ENCODE data around the gene RELN.
"Not testable (repeated sequence)": the region's sequence is repeated elsewhere in the genome, so short reads cannot be mapped to it uniquely, and the experiment has no call there.

RELN gene

DNA sequence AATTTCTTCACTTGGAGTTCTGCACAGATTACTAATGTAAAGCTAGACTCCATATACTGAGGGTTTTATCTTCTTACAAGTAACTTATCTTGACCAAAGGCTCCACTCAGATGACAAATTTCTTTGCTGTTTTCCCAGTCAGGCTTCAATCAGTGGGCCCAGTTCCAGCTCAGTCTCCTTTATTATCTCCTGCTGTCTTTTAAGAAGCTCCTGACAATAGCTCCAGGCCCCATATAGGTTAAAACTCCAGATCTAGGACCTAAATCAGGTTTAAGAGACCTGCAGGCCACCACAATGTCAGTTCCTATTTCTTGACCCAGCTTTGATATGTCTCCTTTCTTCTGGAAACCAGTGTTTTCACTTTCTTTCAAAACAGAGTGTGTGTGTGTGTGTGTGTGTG lies 165.2 kb downstream of the RELN start:
- DNase-seq = no peak

DNA sequence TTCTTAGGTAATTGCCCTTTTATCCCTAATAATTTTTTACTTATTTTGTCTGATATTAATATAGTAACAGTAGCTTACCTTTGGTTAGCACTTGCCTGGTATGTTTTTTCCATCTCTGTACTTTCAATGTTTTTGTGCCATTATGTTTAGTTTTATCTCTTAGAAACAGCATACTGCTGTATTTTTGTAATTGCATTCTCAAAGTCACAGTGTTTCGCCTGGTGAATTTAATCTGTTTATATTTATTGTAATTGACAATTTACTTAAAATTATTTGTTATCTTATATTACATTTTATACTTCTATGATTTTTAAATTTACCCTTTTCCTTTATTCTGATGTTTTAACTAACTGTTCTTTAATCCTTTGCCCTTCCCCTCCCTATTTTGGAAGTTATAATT lies 166.4 kb downstream of the RELN start:
- no peak for DNase-seq

DNA sequence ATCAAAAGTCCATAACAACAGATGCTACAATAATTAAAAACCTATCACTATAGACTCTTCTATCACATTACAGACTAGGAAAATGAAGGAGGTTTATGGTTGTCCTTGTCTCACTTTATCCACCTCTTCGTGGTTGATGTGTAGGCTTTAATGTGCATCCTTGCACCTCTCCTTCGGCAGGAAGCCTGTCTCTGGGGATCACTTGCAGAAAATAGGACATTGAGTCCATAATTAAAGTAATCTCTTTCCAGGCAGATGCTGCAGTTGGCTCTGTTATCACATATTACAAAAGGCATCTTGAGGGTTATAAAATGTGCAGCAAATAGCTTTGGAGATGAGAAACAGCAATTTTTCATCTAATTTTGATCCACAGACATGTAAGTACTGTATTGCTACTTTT lies 168.4 kb downstream of the RELN start:
- no peak for DNase-seq

DNA sequence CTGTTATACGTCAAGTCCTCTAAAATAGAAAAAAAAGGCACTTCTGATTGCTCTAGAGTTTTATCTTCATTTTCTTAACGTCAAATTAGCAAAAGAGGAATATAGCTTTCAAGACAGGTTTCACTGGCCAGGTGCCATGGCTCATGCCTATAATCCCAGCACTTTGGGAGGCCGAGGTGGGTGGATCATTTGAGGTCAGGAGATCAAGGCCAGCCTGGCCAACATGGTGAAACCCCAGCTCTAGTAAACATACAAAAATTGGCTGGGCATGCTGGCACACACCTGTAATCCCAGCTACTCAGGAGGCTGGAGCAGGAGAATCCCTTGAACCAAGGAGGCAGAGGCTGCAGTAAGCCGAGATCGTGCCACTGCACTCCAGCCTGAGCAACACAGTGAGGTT lies 173.5 kb downstream of the RELN start:
- not testable (repeated sequence) for DNase-seq

DNA sequence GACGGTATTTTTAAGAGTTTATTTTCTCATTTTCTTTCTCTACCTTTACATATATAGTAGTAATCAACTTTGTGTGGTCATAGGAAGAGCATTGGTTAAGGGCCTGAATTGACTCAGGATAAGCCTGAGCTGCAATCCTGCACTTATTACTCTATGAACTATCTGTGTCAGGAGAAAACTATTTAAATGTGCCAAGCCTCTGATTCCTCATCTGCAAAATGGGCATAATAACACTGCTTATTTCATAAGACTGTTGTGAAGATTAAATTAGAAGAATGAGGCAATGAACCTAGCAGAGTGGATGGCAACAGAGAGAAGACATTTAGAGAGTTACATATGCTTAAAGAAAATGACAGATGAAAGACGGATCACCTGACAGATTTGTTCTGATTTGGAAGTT lies 175.5 kb downstream of the RELN start:
- no peak for DNase-seq

DNA sequence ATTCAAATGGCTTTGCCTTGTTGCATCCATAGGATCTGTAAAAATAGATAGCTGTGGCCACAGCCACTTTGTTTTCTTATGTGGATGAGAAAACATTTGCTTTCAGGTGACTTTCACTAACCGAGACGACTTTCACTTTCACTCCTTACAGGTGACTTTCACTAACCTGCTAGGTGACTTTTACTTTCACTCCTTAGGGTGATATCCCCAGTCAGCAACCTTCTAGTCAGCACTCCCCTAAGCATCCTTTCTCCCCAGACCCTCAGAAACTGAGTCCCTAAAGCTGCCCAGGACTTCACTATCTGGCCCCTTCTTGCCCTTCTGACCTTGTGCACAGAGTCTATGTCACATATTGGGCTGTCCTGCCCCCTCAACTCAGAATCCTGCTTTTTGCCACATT lies 177.5 kb downstream of the RELN start:
- DNase-seq = no peak

DNA sequence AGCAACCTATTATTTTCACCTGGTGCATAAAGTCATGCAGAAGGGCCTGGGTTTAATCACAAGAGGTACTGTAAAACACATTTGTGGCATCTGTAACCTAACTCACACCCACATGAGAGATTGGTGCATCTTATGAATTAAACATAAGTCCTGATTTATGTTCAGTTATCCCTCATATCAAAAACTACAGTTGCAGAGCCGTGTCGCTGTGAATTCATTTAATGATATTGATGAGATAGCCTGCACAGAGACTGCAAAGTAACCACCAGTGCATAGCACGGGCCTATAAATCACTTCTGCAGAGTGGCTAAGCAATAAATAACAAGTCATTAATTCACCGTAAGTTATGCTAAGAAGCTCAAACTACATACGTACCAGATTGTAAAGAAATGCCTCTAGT lies 178.2 kb downstream of the RELN start:
- no peak for DNase-seq

DNA sequence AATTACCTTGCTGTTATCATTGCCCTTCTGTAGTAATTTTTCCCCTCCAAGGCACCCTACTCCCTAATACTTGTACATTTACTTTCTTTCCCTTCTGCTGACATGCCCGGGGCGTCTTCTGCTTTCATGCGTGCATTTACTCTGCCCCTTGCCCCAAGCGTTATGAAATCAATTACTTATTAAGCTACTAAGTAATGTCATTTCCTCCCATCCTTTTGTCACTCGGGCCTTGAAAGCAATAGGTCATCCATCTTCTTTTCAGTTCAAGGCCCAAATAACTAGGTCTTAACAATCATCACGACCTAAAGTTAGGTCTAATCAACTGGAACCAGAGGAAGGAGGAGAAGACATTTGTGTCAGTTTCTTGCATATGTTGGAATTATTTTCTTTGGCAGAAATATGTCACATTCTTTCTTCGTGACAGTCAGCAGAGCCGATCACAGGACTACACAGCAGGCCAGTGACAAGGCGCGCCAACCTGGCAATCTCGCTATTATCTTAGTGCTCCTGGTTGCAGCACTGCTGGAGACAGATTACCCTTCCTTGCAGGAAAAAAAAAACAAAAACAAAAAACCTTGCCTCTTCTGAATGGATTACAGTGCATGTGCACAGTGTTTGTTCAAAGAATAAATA lies 179.2 kb downstream of the RELN start:
- DNase-seq = no peak

DNA sequence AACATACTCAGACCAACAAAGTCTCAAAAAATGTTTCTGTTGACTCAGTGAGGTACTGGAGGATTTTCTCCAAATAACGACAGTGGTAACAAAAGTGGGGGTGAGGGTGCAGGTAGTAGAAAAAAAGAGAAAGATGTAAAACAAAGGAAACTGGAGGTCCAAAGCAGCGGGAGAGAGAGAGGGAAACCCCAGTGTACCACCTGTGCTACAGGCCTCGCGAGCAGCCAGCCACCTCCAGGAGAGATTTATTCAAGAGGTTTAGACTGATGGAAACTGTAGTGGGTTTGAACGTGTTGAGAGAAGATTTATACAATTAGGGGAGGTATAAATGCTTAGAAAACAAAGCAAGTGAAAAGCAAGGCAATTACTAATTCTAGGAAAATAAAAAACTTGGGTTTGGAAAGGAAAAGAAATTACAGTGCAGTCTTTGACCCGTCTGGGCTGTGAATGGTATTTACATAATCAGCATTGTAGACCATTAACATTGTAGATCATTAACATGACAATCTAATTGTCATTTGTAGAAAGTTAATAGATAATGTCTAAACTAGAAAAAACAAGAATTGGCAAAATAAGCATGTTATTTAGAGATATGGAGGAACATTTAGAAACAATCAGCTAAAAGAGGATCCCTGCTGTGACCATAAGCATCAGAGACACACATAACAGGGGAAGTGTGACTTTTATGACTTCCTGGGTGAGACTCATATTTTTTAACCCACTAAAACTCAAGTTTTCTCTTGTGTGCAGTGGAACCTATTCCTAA lies 180.0 kb downstream of the RELN start:
- no peak for DNase-seq

DNA sequence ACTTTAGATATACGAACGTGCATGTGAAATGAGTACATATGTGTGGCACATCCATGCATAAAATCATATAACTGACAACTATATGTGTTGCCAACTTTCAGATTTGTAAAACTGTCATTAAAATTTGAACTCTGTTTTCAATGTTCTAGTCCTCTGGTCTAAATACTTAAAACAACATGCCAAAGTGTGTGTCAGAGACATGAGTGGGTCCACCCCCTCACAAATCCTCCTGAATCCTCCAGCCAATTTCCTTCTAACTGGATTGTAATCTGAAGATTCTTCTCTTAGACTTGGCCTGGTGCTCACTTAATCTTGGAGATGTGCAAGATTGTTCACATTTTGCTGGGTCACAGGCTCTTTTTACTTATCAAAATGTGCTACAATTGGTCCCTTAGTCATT lies 184.1 kb downstream of the RELN start:
- no peak for DNase-seq

DNA sequence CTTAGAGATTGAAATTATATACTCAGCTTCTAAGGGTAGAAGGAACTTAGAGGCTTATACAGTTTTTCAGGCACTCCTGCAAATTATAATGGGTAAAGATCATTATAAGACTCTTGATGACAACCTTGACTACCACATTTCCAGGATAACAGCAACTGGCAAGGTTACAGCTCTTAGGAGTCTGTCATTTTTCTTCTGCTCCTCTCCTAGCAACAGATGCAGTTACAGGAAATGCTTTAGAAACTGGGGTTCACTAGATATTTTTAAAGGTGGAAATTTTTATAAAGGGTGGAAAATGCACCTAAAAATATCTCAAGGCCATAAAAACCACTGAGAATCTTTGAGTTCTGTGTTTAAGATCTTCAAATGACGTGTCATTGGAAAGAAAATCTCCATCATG lies 185.8 kb downstream of the RELN start:
- no peak for DNase-seq

DNA sequence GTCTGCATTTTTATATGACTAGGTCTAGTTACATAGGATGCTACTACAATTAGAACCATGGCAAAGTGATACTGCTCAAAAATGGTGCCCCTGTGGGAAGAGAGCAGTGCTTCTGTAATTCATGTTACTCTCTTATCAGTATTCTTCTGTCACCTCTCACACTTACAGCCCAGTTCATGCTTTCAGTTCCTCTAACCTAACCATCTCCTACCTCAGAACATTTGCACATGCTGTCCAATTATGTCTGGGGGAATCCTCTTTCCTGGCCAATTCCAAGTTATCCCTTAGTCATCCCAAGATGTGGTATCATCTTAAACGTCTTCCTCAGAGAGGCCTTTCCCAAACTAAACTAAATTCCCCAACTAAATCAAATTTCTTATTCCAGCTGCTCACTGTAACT lies 190.2 kb downstream of the RELN start:
- DNase-seq = no peak

DNA sequence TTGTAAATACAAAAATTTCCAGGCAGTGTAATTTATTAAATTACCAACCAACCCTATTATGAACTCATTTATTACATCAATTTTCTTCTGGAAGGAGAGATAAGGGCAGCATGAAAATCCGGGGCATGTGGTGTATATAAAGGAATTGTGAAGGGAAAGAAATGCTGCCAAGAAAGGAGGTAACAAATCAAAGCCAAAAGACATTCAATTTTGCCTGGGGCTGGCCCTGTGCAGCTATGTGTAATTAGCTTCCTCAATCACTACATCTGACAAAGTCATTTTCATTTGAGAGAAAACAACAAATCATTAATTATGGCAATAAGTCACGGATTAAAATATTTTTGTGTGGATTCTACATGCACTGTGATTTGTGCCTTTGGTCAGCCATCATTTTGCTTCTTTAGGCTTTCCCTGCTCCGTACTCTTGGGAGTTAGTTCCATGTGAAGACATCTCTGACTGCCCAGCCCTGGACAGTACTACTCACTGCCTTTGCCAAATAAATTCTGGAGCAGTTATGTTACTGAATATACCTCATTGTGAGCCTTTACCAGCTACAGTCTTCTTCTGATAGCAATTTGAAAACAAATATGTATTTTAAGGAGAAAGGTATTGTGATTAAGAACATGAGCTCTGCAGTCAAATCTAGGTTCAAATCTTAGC lies 191.7 kb downstream of the RELN start:
- DNase-seq = no peak

DNA sequence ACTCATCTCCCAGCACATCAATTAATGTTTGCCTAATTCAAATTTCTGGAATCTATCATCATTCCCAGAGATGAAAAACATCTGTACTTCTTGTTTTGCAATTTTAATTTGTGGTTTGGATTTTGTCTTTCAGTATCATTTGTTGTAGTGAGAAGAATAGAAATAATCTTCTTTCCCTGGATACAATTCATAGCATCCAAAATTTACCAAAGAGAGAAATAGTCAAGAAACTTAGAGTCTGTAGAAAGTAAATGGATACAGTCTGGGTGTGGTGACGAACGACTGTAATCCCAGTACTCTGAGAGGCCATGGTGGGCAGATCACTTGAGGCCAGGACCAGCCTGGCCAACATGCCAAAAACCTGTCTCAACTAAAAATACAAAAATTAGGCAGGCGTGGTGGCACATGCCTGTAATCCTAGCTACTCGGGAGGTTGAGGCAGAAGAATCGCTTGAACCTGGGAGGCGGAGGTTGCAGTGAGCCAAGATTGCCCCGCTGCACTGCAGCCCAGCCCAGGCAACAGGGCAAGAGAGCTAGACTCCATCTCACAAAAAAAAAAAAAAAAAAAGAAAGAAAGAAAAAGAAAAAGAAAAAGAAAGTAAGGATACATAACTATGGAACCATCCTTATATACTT lies 193.0 kb downstream of the RELN start:
- DNase-seq = no peak

DNA sequence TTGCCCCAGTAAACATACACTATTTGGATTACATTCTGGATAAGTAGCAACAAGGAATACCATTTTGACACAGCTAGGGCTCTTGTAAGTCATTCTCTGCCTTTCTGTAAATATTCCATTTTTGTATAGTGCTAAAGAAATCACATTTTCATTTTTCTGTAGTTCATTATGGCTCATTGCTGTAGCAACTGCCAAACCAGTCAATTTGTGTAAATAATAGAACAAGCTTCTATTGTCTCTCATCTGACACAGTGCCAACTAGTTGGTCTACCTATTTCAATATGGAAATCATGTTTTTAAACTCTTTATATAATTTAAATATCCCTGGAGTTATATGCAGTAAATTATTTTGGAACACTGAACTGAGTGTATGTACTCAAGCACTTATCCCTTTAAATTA lies 193.7 kb downstream of the RELN start:
- no peak for DNase-seq

DNA sequence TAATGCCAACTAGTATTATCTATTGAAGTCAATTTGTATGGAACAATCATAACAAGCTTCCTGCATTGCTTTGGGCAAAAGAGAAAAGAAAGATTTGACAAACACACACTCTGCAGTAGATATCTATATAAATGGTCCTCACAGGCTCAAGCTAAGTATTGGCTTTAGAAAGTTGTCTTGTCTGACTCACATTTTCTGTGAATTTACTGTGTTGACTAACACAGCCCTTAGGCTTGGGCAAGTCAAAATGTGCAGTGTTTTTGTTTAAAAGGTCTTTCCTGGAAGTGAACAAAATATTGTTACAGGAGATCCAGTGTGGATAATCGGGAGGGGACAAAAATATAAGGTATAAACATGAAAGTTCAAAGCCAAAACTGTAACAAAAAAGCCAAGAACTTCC lies 194.4 kb downstream of the RELN start:
- no peak for DNase-seq

DNA sequence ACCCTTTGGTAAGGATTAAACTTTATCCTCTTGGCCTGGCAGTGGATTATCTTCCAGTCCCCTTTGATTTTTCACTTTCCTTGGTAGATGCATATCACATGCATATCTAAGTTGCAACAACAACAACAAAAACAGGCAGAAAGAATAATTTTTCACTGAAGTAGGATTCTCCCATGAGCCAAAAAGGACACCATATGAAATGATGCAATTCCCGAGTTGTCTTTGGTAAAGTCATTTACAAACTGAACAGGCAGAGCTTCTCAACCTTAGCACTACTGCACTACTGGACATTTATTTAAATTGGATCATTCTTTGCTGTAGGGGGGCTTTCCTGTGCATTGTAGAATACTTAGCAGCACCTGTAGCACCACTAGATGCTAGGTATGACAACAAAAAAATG lies 195.0 kb downstream of the RELN start:
- no peak for DNase-seq

DNA sequence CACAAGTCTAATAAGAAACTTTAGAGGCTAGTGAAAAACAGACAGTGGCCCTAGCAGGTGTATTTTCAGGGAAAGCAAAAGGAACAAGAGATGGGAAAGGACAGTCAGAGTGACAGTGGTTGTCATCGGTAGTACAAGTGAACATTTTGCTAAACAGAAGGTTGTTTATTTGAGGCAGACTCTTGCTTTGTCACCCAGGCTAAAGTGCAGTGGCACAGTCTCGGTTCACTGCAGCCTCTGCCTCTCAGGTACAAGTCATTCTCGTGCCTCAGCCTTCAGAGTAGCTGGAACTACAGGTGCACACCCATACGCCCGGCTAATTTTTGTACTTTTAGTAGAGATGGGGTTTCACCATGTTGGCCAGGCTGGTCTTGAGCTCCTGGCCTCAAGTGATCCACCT lies 195.8 kb downstream of the RELN start:
- no peak for DNase-seq

DNA sequence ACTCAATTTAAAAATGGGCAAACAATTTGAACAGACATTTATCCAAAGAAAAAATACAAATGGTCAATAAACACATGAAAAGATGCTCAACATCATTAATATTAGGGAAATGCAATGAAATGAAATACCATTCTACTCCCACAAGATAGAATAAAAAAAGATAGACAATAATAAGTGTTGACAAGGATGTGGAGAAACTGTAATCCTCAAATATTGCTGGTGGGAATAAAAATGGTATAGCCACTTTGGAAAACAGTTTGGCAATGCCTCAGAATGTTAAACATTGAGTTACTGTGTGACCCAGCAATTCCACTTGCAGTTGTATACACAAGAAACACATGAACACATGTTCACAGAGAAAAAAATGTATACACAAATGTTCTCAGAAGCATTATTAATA lies 197.6 kb downstream of the RELN start:
- no peak for DNase-seq

DNA sequence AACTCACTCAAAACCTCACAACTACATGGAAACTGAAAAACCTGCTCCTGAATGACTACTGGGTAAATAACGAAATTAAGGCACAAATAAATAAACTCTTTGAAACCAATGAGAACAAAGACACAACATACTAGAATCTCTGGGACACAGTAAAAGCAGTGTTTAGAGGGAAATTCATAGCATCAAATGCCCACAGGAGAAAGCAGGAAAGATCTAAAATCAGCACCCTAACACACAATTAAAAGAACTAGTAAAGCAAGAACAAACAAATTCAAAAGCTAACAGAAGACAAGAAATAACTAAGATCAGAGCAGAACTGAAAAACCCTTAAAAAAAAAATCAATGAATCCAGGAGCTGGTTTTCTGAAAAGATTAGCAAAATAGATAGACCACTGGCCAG lies 202.4 kb downstream of the RELN start:
- not testable (repeated sequence) for DNase-seq

DNA sequence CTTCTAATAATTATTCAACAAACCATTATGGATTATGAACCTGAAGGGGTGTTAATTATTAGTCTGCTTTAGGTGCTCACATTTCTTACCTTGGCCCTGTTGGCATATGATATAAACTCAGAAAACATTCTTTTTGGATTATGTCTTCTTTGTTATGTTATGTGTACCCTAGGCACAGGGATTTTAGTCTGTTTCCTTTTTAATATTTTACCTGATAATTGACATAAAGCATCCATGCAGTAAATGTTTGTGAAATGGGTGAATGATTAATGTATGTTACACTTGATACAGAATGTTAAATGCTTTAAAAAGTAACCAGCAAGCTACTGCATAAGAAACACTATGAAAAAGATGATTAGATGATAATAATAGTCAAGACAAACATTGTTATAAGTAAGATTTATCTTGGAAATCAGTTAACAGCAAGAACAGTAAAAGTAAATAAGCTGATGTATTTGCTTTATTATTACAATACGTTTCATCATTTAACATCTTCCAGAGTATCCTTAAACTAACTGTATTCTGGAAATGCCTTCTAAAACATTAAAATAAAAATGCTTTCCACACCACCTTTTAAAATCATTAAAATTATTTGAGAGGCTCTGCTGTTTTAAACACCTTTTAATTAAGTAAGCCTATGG lies 204.7 kb downstream of the RELN start:
- no peak for DNase-seq

DNA sequence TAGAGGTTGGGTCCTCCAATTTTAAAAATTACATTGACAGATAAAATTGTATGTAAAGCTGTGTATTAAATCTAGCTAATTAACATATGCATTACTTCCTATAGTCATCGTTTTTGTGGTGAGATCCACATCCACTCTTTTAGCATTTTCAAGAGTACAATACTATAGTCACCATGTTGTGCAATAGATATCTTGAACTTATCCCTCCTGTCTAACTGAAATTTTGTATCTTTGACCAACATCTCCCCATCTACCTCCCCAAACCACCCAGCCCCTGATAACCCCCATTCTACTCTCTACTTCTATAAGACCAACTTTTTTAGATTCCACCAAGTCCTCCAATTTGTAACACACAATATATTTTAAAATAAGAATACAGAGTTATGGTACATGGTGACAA lies 208.0 kb downstream of the RELN start:
- no peak for DNase-seq

DNA sequence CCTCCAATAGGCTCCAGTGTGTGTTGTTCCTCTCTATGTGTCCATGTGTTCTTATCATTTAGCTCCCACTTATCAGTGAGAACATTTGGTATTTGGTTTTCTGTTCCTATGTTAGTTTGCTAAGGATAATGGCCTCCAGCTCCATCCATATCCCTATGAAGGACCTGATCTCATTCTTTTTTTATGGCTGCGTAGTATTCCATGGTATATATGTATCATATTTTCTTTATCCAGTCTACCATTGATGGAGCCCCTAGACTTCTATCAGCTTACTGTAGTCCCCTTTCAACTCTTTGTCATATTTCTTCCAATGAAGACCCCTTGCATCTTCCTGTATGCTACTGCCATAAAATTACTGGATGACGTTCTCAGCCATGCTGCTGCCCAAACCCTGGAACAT lies 208.9 kb downstream of the RELN start:
- not testable (repeated sequence) for DNase-seq

Measured in femur (tissue), 1 donor.